Stimulated activated naive CD4-positive, alpha-beta T cell (primary cell): ENCODE results near the gene IRF6.
"Not testable (repeated sequence)": the region's sequence is repeated elsewhere in the genome, so short reads cannot be mapped to it uniquely, and the experiment has no call there.

ENCODE experiments used
- DNase-seq, 6 experiments: peaks; one replicate each; lab custom pipeline; 2025; lab: John Stamatoyannopoulos, UW

IRF6 gene

DNA sequence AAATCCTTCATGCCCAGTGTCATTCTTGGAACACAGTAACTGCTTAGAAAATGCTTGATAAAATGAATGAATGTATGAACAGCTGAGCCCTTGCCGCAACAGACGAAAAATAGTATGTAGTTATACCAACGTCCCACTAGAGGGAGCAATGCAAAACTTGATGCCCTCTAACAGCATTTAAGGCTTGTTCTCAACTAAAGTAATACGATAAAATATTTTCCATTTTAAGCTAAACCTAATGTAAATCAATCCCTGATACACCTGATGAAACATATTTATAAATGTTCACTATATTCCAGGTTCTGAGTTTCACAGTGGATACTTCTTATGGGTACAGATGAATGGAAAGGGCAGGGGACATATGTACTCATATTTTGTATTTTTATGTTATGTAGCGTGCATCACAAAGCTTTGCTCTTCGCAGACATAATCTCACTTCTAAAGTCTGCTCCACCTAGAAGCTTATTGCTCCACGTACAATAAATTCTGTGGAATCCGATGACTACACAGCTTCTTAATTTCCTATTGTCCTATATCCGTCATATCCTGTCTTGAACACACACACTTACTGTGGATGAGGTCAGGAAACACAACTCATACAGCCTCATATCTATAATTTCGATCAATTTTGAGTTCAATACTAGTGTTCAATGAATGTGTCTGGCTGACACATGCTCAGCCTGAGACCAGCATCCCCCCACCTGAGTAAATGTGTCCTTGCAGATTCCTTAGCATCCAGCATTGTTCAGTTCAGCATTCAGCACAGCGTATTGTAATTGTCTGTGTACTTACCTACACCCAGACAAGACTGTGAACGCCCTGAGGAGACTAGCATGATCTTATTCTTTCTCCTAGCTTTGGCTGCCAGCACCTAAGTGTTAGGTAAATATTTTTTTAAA is 17.4 kb upstream of the IRF6 start:
- DNase-seq, result peak in 3 of 6 experiments; percentile 8 to 59 (median 59)

DNA sequence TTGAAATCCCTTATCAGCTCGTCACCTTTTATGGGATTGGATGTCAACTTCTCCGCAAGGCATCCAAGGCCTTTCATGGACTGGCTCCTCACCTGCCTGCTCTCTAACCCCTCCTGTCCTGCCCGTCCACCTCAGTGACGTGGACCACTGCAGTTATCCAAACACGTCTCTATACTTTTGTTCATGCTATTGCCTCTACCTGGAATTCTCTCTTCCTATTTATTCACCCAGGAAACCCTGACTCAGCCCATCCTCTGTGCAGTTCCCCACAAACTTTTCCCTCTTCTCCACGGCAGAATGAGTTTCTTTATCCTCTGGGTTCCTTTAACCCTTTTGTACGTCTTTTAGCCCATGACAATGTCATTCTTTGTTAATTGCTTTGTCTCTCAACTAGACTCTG is 16.8 kb upstream of the IRF6 start:
- no peak for DNase-seq

DNA sequence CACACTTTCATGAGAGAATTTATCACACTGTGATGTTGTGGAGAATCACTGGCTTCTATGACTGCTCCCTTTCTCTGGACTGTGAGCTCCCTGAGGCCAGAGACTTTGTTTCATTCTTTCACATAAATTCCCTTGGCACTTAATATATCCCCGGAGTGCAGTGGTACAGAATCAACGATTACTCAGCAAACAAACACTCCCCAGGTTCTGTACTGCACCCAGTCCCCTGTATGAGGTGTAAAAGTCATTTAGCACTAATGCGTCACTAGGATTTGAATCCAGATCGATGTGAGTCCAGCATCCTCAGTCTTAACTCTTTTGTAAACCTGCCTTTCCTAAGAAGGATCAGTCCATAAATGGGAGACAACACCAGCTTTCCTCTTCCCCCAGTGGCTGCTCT is 15.0 kb upstream of the IRF6 start:
- no peak for DNase-seq

DNA sequence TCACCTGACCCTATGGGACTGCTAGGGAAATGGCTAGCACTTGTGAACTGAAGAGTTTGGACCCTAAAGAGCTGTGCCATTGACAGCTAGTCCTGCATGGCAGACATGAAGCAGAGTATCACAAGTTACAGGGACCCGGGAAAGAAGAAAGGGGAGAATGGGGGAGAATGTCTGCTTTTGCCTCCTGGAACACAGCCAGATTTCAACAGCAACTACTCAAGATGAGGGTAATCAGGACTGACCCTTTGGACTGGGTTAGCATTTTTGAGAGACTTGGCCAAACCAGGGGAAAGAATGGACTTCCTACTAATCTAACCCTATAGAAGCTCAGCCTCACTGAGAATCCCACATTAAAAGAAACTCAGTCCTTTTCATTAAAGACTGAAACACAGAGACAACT is 13.1 kb upstream of the IRF6 start:
- DNase-seq, result no peak

DNA sequence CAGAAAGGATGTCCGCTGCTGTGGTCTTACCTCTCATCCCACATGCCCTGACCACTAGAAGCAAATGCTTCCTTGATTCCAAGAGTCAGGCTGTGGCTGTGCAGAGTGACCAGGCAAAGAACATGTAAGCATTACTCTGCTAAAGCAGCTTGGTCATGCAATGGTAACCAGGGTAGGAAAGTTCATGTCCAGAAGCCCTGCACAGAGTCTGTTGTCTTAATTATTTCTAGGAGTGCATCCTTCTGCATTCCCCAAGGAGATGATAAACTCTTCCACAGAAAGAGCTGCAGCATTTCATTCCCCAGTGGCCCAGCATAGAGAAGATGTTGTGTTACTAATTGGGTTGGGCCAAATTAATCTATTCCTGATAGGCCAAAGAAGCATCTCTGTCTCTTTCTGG is 11.7 kb upstream of the IRF6 start:
- no peak for DNase-seq

DNA sequence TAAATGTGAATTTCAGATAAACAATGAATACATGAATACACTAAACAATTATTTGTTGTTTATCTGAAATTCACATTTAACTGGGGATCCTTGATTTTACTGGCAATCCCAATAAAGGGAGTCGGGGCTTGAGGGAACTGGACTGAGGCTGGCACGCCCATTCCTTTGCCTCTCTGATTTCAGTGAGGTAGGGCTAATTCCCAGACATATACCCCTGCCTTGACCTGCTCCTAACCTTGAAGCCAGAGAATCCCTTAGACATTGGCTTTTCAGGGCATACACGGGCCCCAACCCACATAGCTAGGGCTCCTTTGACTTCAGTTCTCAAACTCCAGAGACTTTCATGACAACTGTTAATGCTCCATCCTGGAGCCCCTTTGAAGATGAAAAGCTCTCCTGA is 11.0 kb upstream of the IRF6 start:
- no peak for DNase-seq

DNA sequence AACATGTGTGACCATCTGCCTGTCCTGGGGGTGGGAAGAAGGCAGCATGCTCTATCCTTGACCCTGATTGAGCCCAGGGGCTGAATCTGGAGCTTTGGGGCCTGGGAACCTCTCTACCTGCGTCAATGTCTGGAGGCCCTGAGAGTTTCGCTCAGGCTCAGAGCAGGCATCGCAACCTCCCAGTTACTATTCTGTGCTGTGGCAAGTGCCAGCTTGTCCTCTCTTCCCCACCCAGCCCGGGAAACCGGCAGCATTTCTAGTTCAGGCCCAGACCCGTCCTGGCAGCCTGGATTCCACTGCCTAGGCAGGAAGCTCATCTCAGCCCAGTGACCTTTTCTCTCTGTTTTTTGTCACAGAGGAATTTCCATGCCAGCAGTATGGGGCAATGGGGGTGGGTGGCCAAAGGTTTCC is 10.0 kb upstream of the IRF6 start:
- DNase-seq, result no peak

DNA sequence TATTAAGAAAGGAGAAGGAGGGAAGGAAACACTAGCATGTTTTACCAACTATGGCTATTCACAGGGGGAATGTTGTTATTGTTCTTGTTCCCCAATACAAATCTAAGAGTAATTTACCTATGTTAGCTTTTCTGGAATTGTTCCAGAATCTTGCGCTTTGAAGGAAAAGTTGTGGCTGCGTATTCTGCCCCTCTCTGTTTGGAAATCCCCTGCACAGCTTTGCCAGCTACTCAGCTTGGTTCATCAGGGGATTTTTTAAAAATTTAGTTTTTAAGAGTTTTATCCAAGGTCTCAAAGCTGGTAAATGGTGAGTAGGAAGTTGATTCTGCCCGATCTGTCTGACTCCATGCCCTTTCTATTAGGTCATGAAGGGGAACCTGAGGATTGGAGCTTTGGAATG is 9.5 kb upstream of the IRF6 start:
- DNase-seq, result no peak

DNA sequence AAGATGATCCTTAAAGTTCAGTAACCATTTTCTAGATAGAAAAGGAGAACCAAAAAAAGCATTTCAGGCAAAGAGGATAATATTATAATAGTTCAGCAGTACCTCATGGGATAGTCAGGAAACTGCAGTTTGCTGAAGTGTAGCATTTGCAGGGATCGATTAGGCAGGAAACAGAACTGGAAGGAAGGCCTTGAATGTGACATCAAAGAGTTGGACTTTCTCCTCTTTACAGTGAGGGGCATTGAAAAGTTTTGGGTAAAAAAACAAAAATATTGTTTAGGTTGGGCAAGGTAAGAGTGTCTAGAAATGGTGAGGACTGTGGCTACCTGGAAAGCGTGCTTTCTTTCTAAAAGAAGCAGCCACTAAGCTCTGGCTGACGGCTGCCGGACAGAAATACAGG is 8.0 kb upstream of the IRF6 start:
- no peak for DNase-seq

DNA sequence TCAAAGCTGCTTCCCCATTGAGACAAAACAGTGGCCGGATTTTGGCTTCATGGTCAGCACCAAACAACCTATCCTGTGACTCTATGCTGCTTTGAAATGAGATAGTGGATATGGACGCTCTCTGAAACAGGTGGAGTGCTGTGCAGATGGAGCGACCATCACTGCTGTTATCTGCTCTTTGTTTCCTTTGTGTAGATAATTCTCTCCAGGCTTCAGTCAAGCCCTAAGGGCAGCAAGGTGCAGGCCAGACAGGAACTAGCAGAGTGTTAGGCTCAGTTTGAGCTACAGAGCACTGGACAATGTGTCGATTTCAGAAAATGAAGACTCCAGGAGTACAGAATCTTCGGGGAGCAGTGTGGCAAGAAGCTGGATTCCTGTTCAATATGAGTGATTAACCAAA is 4.8 kb upstream of the IRF6 start:
- DNase-seq, result no peak

DNA sequence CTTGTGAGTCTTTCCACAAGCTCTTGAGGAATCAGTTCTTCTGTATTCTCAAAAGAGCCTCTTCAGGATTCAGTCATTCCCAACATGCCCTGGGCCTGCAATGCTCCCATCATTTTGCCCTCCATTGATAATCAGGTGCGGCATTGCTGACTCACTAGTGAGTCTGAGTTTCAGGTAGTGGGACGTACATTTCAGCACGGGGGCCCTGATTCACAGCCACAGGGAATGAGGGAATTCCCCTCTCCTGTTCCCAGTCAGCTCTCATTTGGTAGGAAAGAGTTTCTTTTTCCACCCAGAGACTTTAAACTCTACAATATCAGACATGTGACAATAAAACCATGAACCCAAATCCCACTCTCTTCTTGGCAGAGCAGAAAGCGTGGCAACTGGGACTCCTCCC is 3.7 kb upstream of the IRF6 start:
- DNase-seq, result no peak

DNA sequence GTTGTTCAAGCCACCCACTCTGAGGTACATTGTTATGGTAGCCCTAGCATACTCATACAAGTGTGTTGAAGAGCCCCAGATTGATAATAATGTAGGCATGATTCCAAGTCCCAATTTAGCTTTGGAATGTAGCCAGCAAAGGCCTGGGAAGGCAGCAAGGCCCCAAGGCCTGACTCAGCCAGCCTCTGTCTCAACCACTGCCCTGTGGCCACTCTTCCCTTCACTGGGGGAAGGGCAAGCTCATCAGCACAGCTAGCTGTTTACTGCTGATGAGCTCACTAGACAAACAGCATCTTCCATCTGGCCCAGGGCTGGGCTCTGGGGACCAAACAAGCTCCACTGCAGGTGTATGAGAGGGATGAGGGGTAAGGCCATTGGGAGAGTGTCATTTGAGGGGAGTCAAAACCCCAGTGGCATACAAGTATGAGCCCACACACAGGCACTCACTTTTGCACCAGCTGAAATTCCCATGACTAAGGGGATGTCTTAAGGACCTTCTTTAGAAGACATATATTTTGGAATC is 2.2 kb upstream of the IRF6 start:
- DNase-seq, result no peak

DNA sequence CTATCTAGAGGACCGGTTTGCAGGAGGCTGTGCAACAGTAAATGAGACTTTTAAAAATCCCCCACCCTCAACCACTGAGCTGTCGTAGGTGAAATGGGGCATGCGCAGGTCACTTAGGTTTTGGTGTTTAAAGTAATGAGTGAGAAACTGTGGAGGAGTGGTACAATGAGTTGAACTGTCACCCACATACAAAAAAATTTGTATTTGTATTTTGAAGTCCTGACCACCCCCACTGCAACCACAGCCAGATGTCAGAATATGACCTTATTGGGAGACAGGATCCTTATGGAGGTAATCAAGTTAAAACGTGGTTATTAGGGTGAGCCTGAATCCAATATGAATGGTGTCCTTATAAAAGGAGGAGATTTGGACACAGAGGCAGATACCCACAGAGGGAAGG is 1.6 kb upstream of the IRF6 start:
- DNase-seq, result no peak

DNA sequence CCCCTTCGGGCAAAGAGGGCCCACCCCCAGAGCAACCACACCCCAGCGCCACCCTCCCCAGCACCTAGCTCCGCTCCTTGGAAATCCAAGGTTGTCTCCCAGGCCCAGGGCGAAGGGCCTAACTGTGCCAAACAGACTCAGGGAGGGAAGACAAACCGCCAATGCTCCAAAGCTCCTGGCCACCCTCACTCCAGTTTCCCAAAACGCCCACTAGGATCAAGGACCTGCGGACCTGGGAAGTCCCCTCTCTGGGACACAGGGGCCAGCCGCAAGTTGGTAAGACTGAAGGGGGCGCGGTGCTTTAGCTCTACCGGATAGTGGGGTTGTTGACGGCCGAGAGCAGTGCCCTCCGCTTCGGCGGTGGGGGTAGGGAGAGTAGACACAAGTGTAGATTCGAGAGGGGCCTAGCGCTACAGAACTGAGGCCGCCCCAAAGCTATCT is 581 bp downstream of the IRF6 start:
- DNase-seq, result no peak

DNA sequence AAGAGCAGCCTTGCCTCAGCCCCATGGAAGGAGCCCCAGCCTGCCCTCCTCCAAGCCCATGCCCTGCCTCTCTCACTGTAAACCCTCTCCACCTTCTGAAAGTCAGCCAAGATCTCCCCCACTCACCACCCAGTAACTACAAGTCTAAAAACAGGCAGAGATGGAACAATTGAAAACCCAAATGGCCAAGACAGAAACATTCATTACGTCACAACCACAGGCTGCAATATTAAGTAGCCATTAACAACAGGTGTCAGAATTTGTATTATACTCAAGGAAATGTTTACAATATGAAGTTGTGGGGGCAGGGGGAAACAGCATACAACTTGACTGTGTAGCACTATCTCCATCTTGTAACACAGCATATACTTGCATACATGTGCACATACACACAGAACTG is 2.4 kb downstream of the IRF6 start:
- no peak for DNase-seq

DNA sequence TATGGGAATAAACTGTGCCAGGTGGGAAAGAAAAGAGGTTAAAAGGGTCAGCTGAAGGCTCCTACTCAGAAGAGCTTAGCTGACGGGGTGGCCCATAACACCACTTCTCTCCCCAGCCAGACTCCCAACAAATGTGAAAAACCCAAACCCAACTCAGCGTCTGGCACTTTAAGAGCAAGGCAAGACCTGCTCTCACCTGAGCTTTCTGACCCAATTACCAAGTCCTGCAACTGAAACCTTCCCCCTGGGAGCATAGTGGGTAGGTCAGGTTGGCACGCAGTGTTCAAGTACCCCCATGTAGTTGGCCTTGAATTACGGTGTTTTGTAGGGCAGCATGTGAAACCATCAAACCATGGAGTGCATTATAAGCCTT is 3.2 kb downstream of the IRF6 start:
- DNase-seq, result no peak

DNA sequence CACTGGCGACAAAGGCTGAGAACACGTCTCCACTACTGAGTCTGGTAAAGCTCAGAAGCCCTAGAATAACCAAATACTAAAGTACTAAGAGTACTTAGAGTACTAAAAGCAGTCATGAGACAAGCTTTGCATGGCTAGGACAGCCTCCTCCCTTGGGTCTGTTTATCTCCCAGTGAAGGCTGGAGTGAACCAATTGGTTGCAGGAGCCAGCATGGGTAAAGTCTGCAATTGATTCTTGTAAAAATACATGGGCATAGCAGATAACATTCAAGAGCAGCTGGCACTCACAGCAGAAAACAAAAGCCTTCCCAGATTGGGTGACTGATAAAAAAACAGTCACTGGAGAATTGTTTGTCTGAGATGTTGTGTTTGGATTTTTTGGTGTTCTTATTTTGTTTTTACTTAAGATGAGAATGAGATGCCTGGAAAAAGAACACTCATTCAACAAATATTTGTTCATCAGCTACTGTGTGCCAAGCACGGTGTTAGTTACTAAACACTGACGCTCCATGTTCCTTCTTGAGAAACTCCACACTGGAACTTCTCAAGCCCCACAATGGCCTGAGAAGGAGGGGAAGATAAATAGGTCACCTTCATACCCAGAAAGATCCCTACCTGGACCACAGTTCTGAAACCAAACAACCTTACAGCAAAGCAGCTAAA is 3.7 kb downstream of the IRF6 start:
- no peak for DNase-seq

DNA sequence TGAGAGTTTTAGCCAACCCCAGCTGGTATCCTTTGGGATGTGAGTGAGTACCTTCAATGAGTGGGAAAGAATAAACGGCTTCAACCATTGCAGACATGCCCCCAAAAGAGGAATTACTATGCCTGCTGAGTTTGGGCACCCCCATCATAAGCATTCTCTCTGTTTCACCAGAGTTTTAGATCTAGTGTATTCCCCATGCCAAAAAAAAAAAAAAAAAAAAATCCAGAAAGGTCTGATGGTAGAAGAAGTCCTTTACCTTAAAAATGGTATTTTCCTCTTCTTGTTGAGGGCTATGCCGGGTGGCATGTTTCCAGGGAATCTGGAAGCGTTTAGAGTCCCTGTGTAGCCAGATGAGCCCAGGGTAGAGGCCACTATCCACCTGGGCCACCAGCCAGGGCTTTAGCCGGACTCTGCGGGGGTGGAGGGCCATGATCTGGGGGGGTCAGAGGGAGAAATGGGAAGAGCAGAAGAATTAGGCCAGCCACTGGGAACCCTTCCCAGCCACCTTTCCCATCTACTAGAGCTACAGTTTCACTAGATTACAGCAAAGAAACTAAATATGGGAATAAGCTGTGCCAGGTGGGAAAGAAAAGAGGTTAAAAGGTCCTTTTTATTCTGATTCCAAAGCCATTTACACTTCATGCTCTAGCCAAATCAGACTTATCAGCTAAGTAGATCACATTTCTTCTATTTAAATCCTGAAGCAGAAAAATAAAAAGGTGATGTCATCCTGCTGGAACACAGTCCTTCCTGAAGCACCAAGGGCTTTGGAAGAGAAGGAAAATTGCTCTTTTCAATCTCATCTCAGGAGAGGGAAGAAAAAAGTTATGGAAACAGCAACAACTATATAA is 4.7 kb downstream of the IRF6 start:
- no peak for DNase-seq

DNA sequence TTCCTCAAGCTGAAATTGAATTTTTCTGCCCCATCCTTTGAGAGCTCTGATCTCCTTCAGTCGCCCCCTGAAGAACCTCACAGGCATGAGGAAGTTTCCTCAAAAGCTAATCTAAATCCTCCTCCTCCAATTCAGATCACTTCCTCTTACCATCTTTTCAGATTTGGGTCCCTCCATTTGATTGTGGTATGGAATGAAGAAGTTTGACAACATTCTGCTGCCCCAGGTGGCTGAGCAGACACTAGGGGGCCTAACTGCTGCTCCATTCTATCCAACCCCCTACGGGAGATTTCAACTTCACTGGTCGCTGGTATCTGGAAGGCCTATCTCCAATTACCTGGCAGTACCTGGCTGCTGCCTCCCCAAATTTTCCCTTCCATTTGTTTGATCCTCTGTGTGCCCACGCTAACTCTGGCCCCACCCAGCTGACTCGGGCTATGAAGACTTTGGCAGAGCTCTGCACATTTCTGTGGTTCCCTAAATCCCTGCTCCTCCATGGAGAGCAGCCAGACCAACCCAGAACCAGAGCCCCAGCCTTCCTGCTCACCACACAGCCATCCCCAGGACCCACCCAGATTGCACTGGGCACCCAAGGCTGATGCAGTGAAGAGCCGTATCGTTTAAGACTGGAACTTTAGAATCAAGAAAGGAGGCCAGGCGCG is 7.8 kb downstream of the IRF6 start:
- DNase-seq, result no peak

DNA sequence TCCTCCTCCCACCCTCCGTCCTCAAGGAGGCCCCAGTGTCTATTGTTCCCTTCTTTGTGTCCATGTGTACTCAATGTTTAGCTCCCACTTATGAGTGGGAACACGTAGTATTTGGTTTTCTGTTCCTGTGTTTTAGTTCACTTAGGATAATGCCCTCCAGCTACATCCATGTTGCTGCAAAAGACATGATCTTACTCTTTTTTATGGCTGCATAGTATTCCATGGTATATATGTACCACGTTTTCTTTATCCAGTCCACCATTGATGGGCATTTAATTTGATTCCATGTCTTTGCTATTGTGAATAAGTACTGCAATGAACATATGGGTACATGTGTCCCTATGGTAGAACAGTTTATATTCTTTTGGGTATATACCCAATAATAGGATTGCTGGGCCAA is 12.2 kb downstream of the IRF6 start:
- DNase-seq, result not testable (repeated sequence)

DNA sequence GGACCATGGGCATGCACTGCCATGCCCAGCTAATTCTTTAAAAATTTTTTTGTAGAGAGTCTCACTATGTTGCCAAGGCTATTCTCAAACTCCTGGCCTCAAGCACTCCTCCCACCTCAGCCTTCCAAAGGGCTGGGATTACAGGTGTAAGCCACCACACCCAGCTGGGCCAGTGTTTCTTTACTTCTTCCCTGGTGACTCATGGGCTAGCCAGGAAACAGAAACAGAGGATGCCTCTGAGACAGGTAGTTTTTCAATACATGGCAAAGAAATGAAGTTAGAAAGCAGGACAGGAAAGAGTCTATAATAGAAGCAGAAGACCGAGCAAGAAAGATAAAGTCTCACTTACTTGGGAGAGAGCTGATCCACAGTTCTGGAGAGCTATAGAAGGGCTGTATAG is 14.0 kb downstream of the IRF6 start:
- no peak for DNase-seq
